Heart left ventricle (tissue), 13 donors: Measurements from ENCODE around the gene UBE4B.

Experiments used
- CTCF ChIP-seq, 12 donors: fragments of 200-600 bp; sonication (generic) in 4 of 12; IDR thresholded peaks; one replicate each; pipeline versions ENCODE4 v1.5.0 to v1.8.0; 2018 to 2022; ENCODE audit warnings: antibody characterized with exemption in 12 of 12, mild to moderate bottlenecking in 5 of 12
- POLR2A ChIP-seq, 2 donors: fragments of 450-650 bp; IDR thresholded peaks; one replicate each; pipeline ENCODE4 v1.6.1; 2017; ENCODE audit warnings: antibody characterized with exemption in 2 of 2, mild to moderate bottlenecking in 2 of 2, moderate library complexity in 2 of 2
- donor health status: ischemic (EF 13 %, LVEDD 7.1; RV severe dilation, severe dysfunction).
- donor health status: DM: no; HTN: yes; CAD: no.
- donor health status: DM: no; HTN: no; CAD: no.
- donor health status: ischemic (EF 25% LVEDD 6.9; RV normal size, moderate dysfunction).
- donor health status: ischemic (EF 25% LVEDD 5.7; RV mildly dilated, moderate dysfunction).
- donor health status: ischemic (EF 35%, LVEDD 5.7; RV mildly dilated, moderate dysfunction).
- donor health status: nonischemic (EF 11% LVEDD 7.7; RV severe dilation, severe dysfunction).
- donor health status: DM: yes; HTN: yes; CAD: no.
- donor health status: PGD.
- donor health status: ischemic (EF 29% LVEDD 5.4; RV normal size, mild dysfunction).
- donor health status: nonischemic (EF 23%, LVEDD 6.1; RV moderate dilation, normal function).

DNA sequence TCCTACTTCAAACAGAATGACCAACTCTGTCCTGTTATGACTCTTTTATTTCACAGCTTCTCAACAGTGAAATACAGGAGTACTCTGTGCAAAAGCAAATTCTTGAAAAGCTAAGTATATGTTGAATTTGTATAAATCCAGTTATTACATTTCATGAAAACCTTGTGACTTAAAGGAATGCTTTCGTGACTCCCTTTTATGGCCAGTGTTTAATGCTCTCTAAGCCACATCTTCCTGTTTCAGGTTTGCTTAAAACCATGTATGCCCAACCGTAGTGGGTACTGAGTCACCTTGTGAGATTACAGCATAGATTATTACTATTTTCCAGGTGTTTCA is 137.4 kb downstream of the UBE4B start:
- TF ChIP-seq CTCF (IDR thresholded peaks at IDR 0.05) (no peak), POLR2A (IDR thresholded peaks at IDR 0.05) (no peak)
